Neutrophil (primary cell): ENCODE data around the gene ERCC6.

ENCODE experiments used
- H3K27ac ChIP-seq: fragments of 200-600 bp; sonication (generic); 2 replicates; pipeline ENCODE4 v1.5.1; 2016; ENCODE audit warnings: mild to moderate bottlenecking, moderate library complexity
- H3K27me3 ChIP-seq: fragments of 200-600 bp; sonication (generic); 2 replicates; pipeline ENCODE4 v1.6.0; 2016; ENCODE audit warnings: mild to moderate bottlenecking
- H3K36me3 ChIP-seq: fragments of 200-600 bp; sonication (generic); 2 replicates; pipeline ENCODE4 v1.5.1; 2017
- H3K4me1 ChIP-seq, 2 experiments: fragments of 200-600 bp in 1 of 2; sonication (generic) in 1 of 2; 1 replicate in 1 of 2; 2 replicates in 1 of 2; pipeline versions ENCODE4 v1.5.1 to v1.6.1; 2013 to 2016; ENCODE audit warnings: low read depth in 1 of 2, low read length in 1 of 2, mild to moderate bottlenecking in 1 of 2, moderate library complexity in 1 of 2; ENCODE audit not compliant: control insufficient read depth in 1 of 2, insufficient read depth in 1 of 2
- H3K4me3 ChIP-seq, 2 experiments: fragments of 200-600 bp in 1 of 2; sonication (generic) in 1 of 2; 1 replicate in 1 of 2; 2 replicates in 1 of 2; pipeline ENCODE4 v1.5.1; 2013 to 2016; ENCODE audit warnings: low read depth in 1 of 2, low read length in 1 of 2, mild to moderate bottlenecking in 1 of 2, moderate library complexity in 1 of 2
- H3K9me3 ChIP-seq: fragments of 200-600 bp; sonication (generic); 2 replicates; pipeline ENCODE4 v1.5.1; 2016
- CTCF ChIP-seq: fragments of 200-600 bp; sonication (generic); IDR thresholded peaks from 2 replicates; pipeline ENCODE4 v1.5.1; 2016; ENCODE audit warnings: antibody characterized with exemption

Gene ERCC6

GRCh38 chr10:49568235-49568634, 29.3 kb upstream of the ERCC6 start:
- H3K4me3 ChIP-seq, result no peak overlapping the region
- no peaks in the 10 kb centered on the region for H3K9me3 ChIP-seq
- no peak overlapping the region for H3K27ac ChIP-seq

GRCh38 chr10:49567810-49568209, 28.9 kb upstream of the ERCC6 start:
- Histone ChIP-seq H3K4me3 (no peak overlapping the region), H3K4me1 (no peaks in the 10 kb centered on the region), H3K9me3 (no peaks in the 10 kb centered on the region), H3K36me3 (no peaks in the 10 kb centered on the region), H3K27me3 (peaks cover 35% of the 10 kb centered on the region), H3K27ac (no peak overlapping the region)
- no peak for TF ChIP-seq CTCF

More at GRCh38 chr10:49568235-49568634, 29.3 kb upstream of the ERCC6 start:
- TF ChIP-seq CTCF, result no peak
- Histone ChIP-seq H3K4me1 (no peaks in the 10 kb centered on the region), H3K27me3 (peaks cover 33% of the 10 kb centered on the region), H3K36me3 (no peaks in the 10 kb centered on the region)

GRCh38 chr10:49564461-49565009, 25.6 kb upstream of the ERCC6 start:
- TF ChIP-seq CTCF, result no peak
- H3K27me3 ChIP-seq, result peaks cover 56% of the 10 kb centered on the region

GRCh38 chr10:49562893-49563292, 24.0 kb upstream of the ERCC6 start:
- no peak overlapping the region for H3K27ac ChIP-seq
- H3K4me3 ChIP-seq, result no peak overlapping the region
- H3K9me3 ChIP-seq, result no peaks in the 10 kb centered on the region
- TF ChIP-seq CTCF, result no peak
- no peaks in the 10 kb centered on the region for H3K36me3 ChIP-seq
- H3K27me3 ChIP-seq, result peaks cover 55% of the 10 kb centered on the region
- no peaks in the 10 kb centered on the region for H3K4me1 ChIP-seq

More at GRCh38 chr10:49564461-49565009, 25.6 kb upstream of the ERCC6 start:
- Histone ChIP-seq H3K36me3 (no peaks in the 10 kb centered on the region), H3K27ac (no peak overlapping the region), H3K9me3 (no peaks in the 10 kb centered on the region), H3K4me1 (no peaks in the 10 kb centered on the region), H3K4me3 (no peak overlapping the region)

GRCh38 chr10:49560526-49560925, 21.6 kb upstream of the ERCC6 start:
- Histone ChIP-seq H3K27me3 (peaks cover 64% of the 10 kb centered on the region), H3K36me3 (no peaks in the 10 kb centered on the region), H3K4me1 (no peaks in the 10 kb centered on the region), H3K9me3 (no peaks in the 10 kb centered on the region), H3K4me3 (no peak overlapping the region), H3K27ac (no peak overlapping the region)
- TF ChIP-seq CTCF, result no peak

- Histone ChIP-seq H3K27me3 (peaks cover 62% of the 10 kb centered on the region), H3K36me3 (no peaks in the 10 kb centered on the region), H3K4me3 (no peak overlapping the region), H3K9me3 (no peaks in the 10 kb centered on the region), H3K27ac (no peak overlapping the region), H3K4me1 (no peaks in the 10 kb centered on the region)
- no peak for TF ChIP-seq CTCF
Measured at GRCh38 chr10:49559476-49559875, 20.6 kb upstream of the ERCC6 start.
